ENCODE measurements around the gene FAM193A.
"Not testable (repeated sequence)": the region's sequence is repeated elsewhere in the genome, so short reads cannot be mapped to it uniquely, and the experiment has no call there.

FAM193A gene

DNA sequence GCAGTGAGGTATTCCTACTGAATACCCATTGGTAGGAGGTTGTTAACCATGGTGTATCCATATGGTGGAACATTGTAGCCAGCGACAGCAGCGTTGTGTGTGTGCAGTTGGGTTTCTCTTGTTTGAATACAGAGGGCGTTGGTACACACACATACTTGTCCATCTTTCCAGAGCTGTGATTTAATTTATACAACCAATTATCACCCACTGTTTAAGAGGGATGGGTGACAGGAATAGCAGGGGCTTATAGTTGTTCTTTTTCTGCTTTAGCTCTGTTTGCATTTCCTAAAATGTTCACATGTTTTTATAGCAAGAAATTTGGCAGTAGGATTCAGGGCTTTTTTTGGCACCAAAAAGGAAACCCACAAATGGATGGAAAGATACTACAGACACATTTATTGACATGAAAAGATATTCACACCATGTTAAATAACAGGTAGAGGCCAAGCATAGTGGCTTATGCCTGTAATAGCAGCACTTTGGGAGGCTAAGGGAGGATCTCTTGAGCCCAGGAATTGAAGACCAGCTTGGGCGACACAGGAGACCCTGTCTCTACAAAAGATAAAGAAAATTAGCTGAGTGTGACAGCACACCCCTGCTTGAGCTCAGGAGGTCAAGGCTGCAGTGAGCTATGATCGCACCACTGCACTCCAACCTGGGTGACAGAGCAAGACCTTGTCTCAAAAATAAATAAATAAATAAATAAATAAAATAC lies 159.1 kb downstream of the FAM193A start:
- FAIRE-seq = no peak

GRCh38 chr4:2696423-2696822 lies 160.0 kb downstream of the FAM193A start:
- FAIRE-seq = no peak

GRCh38 chr4:2697995-2698414 lies 161.6 kb downstream of the FAM193A start:
- FAIRE-seq = no peak

- FAIRE-seq = no peak
Measured at GRCh38 chr4:2698504-2698903, 162.1 kb downstream of the FAM193A start.

DNA sequence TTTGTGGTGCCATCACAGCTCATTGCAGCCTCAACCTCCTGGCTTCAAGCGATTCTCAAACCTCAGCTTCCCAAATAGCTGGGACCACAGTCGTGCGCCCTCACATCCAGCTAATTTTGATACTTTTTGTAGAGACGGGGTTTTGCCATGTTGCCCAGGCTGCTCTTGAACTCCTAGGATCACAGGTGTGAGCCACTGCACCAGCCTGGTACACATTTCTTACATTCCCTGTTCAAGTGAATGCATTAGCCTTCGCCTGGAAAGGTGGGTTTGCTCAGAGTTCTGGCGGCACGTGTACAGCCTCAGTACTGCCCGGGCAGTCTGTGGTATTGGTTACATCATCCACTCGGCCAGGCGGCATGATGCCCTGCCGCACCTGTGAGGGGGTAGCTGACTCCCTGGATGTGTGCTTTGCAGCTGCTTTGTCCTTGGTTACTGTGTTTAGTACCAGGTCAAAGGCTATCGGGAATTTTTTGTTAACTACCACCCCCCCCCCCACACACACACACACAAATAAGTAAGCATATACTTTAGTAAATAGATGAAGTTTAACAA lies 162.6 kb downstream of the FAM193A start:
- no peak for FAIRE-seq

GRCh38 chr4:2699534-2699933 lies 163.1 kb downstream of the FAM193A start:
- FAIRE-seq = no peak

- no peak for FAIRE-seq
Measured at GRCh38 chr4:2700031-2700430, 163.6 kb downstream of the FAM193A start.

DNA sequence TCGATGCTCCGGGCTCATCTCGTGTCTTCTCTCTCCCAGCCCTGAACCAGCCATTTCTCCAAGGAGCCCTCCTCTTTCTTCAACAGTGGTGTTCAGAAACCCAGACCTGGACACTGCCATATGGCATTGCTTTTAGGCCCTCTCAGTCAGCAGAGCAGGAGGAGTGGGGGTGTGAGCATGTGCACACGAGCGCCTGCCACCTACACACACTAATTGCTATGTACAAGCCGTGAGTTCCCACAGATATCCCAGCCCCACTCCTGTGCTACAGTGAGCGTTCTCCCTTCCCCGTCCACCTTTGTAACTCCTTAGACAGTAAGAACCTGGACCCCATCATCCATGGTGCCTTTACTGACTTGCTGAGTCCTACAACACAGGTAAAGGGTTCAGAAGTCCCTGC lies 165.9 kb downstream of the FAM193A start:
- no peak for FAIRE-seq

DNA sequence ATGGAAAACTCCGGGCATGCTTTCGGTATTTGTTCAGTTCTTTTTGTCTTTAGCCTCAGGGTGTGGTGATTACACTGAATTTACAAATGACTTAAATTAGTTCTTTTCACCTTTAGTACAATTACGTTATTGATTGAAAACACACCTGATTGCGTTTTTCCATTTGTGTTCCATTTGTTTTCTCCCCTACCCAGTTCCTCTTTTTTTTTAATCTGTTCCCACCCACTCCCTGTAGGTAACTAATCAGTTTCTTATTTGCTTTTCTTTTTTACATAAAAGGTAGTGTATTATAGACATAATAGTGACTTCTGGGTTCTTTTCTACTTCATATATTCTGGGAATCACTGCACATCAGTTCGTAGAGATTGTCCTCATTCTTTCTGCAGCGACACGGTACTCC lies 166.3 kb downstream of the FAM193A start:
- FAIRE-seq = no peak

DNA sequence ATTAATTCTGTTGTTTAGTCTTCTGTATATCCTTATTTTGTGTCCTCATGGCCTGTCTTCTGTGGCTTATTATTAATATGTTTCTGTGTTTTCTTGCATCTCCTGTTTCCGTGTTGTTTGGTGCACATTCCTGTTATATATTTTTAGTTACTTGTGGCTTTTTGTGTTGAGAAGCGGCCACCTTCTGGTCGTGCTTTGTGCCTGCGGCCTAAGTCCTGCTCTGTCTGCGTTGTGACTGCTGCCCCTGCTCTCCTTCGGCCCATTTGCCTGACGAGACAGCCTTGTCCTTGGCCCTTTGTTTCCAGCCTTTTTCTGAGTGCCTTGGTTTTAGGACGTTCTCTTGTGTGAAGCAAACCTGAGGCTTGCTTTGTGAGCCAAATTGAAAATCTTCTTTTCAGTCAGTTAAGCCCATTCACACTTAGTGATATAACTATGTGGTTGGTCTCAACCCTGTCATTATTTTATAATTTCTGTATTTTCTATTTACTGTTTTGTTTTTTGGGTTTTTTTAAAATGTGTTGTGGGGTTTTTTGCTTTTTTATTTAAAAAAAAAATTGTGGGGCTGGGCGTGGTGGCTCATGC lies 175.9 kb downstream of the FAM193A start:
- FAIRE-seq = no peak

DNA sequence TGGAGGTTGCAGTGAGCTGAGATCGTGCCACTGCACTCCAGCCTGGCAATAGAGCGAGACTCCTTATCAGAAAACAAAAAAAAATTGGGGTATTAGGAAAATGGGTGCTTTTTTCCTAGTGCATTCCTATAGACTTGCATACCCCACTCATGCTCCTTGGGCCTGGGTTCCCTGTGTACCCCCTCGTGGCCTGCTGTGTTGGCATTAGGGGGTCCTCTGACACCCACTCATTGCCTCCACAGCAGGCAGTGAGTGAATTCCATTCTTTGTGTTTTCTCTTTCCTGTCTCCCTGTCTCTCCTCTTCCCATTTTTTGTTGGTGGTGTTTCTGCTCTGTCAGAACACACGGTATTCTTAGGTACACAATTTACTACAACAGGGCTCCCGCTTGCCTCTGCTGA lies 176.9 kb downstream of the FAM193A start:
- FAIRE-seq = no peak

DNA sequence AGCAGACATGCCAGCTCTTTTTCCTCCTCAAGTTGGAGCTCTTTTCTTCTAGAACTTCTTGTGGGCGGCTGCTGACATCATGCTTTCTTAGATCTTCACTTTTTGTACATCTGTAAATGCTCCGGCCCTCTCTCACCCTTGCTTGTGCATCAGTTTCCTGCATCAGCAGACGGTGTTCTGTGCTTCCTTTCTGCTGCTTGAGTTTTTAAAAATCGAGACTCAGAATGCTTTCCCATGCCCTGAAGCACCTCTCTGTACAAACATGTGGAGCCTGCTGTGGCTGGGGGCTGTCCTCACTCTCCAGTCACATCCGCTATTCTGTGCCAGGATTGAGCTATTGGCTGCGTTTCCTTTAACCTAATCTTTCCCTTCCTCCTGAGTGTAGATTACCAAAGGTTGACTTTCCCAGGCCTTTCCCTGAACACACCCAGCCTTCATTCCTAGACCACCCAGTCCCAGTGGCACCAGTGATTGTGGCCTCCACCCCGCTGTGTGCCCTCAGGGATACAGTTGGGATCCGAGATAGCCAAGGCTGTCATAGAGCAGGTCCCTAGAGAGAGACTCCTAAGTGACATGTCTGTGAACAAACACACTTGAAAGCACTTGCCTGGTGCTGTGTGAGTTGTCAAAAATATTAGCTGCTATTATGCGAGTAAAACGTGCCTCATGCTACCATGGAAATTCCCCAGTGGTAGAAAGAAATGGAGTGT lies 177.8 kb downstream of the FAM193A start:
- no peak for FAIRE-seq

- no peak for FAIRE-seq
Measured at GRCh38 chr4:2714918-2715317, 178.5 kb downstream of the FAM193A start.

- no peak for FAIRE-seq
Measured at GRCh38 chr4:2715426-2715825, 179.0 kb downstream of the FAM193A start.

GRCh38 chr4:2716236-2716635 lies 179.8 kb downstream of the FAM193A start:
- no peak for FAIRE-seq

DNA sequence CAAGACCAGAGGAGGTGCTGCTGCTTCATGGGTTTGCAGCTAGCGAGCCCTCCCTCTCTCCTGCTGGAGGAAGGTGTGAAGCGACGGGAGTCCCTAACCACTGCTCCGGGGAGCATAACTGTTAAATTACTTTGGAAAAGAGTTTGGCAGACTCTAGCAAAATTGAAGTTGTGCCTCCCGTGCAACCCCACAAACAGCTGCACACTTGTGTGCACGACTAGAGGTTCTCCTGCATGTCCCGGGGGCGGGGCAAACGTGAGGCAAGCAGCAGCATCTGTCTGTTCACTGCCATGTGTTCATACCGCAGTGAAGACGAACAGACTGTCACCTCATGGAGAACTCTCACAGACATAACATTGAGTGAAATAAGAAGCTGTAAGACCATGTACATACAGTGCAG lies 185.1 kb downstream of the FAM193A start:
- no peak for FAIRE-seq

- FAIRE-seq = no peak
Measured at GRCh38 chr4:2722033-2722432, 185.6 kb downstream of the FAM193A start.

DNA sequence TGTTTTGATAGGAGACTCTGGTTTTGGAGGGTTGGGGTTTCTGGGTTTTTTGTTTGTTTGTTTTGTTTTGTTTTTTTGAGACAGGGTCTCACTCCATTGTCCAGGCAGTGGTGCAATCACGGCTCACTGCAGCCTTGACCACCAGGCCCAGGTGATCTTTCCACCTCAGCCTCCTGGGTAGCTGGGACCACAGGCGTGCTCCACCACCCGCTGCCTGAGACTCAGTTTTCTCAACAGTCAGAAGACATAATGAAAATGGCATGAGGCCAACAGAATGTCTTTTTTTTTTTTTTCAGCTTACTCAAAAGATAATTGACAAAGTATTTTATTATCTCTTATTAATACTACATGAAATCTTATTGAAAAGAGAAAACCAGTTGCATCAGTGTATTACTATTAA lies 187.3 kb downstream of the FAM193A start:
- no peak for FAIRE-seq

GRCh38 chr4:2725380-2725779 lies 188.9 kb downstream of the FAM193A start:
- FAIRE-seq = no peak

- FAIRE-seq = not testable (repeated sequence)
Measured at GRCh38 chr4:2726881-2727280, 190.4 kb downstream of the FAM193A start.

DNA sequence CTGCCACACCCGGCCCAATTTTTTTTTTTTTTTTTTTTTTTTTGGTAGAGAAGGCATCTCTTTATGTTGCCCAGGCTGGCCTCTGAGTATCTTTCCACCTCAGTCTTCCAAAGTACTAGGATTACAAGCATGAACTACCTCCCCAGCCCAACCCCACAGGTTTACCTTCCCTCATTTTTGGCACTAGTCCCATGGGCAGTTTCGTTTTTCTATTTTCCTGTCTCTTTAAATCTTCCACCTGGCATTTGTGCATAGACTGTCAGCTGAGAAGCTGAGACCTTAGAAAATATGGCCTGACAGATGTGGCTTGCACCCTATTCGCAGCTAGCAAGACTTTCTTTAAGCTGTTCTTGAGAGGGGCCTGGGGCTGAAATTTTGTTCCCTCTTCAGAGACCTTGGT lies 191.8 kb downstream of the FAM193A start:
- no peak for FAIRE-seq

DNA sequence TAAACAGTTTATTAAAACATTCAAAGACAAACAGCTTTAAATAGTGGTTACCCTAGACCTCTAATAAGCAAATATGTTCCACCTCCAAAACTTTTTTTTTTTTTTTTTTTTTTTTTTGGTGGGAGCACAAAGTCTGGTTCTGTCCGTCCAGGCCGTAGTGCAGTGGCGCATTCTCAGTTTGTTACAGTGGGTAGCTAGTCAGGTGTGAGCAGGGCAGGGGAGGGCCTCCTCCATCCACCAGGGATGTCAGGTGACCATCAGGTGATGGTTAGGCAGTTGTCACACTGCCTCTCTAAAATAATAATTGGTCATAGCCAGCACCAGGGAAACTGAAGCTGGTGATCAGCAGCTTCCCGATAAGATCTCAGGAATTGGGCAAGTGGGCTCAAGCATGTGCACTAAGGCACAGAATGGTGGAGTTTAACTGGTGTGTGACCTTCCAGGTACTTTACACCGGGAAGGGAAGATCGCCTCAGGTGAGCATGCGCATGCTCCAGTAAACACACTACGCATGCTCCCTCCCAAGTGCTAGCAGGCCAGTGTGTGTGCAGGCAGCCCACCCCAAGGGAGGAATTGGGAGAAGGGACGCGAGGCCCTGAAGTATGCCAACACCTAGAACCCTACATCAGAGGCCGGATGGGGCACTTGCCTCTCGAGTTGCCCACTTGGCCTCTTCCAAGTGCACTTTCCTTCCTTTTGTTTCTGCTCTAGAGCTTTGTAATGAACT lies 192.5 kb downstream of the FAM193A start:
- FAIRE-seq = no peak

DNA sequence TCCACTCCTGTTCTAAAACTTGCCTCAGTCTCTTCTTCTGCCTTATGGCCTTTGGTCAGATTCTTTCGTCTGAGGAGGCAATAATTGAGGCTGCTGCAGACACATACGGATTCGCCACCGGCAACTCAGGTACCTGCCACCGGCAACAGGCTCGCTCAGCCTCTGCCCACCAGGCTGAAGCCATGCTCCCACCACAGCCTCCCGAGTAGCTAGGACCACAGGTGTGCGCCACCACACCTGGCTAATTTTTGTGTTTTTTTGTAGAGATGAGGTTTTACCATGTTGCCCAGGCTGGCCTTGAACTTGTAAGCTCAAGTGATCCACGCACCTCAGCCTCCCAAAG lies 193.1 kb downstream of the FAM193A start:
- FAIRE-seq = no peak
